Measurements from ENCODE around the gene DDX50. TPM values are rescaled to one million over a fixed set of nuclear protein-coding genes. Genes with fewer than 3 reads are reported as not detected.
"Not testable (repeated sequence)": the region's sequence is repeated elsewhere in the genome, so short reads cannot be mapped to it uniquely, and the experiment has no call there.

DDX50 gene
- polyA plus RNA-seq, 2 of the 4 experiments (the other 2 are of a cell fraction) = 35.1 to 64.6 TPM

DNA sequence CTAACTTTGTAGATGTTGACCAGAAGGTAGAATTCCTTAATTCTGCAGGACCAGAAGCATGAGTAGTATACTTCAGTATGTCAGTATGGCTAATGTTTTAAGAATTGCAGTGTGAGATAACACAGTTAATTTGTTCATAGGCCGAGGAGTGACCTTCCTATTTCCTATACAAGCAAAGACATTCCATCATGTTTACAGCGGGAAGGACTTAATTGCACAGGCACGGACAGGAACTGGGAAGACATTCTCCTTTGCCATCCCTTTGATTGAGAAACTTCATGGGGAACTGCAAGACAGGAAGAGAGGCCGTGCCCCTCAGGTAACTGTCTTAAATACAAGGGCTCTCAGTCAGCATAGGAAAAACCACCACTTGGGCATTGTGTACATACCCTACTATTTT, 62.0 kb downstream of the DDX50 start:
- no peak for TF ChIP-seq RARB (CRISPR knock-in tag; IDR thresholded peaks at IDR 0.05)
- TF ChIP-seq SMC3 (IDR thresholded peaks at IDR 0.05) = no peak
- TF ChIP-seq JUN (IDR thresholded peaks at IDR 0.05) = no peak
- TF ChIP-seq CHD4 (IDR thresholded peaks at IDR 0.05; ENCODE audit: borderline replicate concordance) = no peak
- TF ChIP-seq ELK1 (IDR thresholded peaks at IDR 0.05; ENCODE audit: low read depth, low read length) = no peak
- no peak for TF ChIP-seq FOXS1 (CRISPR knock-in tag; IDR thresholded peaks at IDR 0.05)
- no peak for TF ChIP-seq BCL3 (IDR thresholded peaks at IDR 0.05)
- TF ChIP-seq MAX (IDR thresholded peaks at IDR 0.05) = no peak
- TF ChIP-seq CBX2 (IDR thresholded peaks at IDR 0.05; ENCODE audit: borderline replicate concordance, low read depth) = no peak
- no peak for TF ChIP-seq ZFP36 (IDR thresholded peaks at IDR 0.05; ENCODE audit: borderline replicate concordance, partially characterized antibody)
- no peak for TF ChIP-seq POLR2A (IDR thresholded peaks at IDR 0.05; ENCODE audit: low read length)
- TF ChIP-seq CBX8 (IDR thresholded peaks at IDR 0.05) = no peak
- no peak for TF ChIP-seq E2F6 (IDR thresholded peaks at IDR 0.05; ENCODE audit: borderline replicate concordance, low read depth)
- TF ChIP-seq HMGXB4 (CRISPR knock-in tag; IDR thresholded peaks at IDR 0.05; ENCODE audit: borderline replicate concordance) = no peak
- TF ChIP-seq HOXA7 (CRISPR knock-in tag; IDR thresholded peaks at IDR 0.05) = no peak
- no peak for TF ChIP-seq HOXB13 (CRISPR knock-in tag; IDR thresholded peaks at IDR 0.05; ENCODE audit: low read depth)
- TF ChIP-seq KDM5A (IDR thresholded peaks at IDR 0.05) = no peak
- TF ChIP-seq, protein P1, sequence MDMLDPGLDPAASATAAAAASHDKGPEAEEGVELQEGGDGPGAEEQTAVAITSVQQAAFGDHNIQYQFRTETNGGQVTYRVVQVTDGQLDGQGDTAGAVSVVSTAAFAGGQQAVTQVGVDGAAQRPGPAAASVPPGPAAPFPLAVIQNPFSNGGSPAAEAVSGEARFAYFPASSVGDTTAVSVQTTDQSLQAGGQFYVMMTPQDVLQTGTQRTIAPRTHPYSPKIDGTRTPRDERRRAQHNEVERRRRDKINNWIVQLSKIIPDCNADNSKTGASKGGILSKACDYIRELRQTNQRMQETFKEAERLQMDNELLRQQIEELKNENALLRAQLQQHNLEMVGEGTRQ (IDR thresholded peaks at IDR 0.05) = no peak
- no peak for TF ChIP-seq FOSB (CRISPR knock-in tag; IDR thresholded peaks at IDR 0.05)
- TF ChIP-seq, protein P2, sequence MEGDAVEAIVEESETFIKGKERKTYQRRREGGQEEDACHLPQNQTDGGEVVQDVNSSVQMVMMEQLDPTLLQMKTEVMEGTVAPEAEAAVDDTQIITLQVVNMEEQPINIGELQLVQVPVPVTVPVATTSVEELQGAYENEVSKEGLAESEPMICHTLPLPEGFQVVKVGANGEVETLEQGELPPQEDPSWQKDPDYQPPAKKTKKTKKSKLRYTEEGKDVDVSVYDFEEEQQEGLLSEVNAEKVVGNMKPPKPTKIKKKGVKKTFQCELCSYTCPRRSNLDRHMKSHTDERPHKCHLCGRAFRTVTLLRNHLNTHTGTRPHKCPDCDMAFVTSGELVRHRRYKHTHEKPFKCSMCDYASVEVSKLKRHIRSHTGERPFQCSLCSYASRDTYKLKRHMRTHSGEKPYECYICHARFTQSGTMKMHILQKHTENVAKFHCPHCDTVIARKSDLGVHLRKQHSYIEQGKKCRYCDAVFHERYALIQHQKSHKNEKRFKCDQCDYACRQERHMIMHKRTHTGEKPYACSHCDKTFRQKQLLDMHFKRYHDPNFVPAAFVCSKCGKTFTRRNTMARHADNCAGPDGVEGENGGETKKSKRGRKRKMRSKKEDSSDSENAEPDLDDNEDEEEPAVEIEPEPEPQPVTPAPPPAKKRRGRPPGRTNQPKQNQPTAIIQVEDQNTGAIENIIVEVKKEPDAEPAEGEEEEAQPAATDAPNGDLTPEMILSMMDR (IDR thresholded peaks at IDR 0.05) = no peak
- Histone ChIP-seq H3K4me3 (no peak overlapping the region), H3K9me3 (no peaks in the 10 kb centered on the region), H3K4me1 (peaks cover 18% of the 10 kb centered on the region; the same call in 2 of the 3 replicates), H3K27ac (no peak overlapping the region), H3K4me2 (no peak overlapping the region)
- ChIA-PET POLR2A (no interaction called here), CTCF (no interaction called here)
- FAIRE-seq (no peak), DNase-seq (ENCODE audit: low read depth in 1 of 2, low spot score in 1 of 2) (no peak), ATAC-seq (no peak)
- WGBS (ENCODE audit: missing lambda C conversion rate) = 93% methylated on average over 4 of the region's 4 CpGs

GRCh38 chr10:68973975-68974374, 72.9 kb downstream of the DDX50 start:
- ChIA-PET CTCF (interaction anchor here (1.6 to 2.4 kb wide), 3 partner anchors 8 to 14 kb away, joined by 6 to 10 read pairs (median 10); no protein-coding TSS in a partner anchor), POLR2A (no interaction called here)
- WGBS (ENCODE audit: missing lambda C conversion rate) = 90% methylated on average over 5 of the region's 5 CpGs
- Histone ChIP-seq H3K4me3 (no peak overlapping the region), H3K9me3 (no peaks in the 10 kb centered on the region), H3K4me2 (no peak overlapping the region), H3K4me1 (no peaks in the 10 kb centered on the region), H3K27ac (no peak overlapping the region)
- ATAC-seq (no peak), DNase-seq (ENCODE audit: low read depth in 1 of 2, low spot score in 1 of 2) (no peak), FAIRE-seq (no peak)
- TF ChIP-seq NPAS2 (CRISPR knock-in tag; IDR thresholded peaks at IDR 0.05; ENCODE audit: borderline replicate concordance) = no peak
- TF ChIP-seq JUN (IDR thresholded peaks at IDR 0.05) = no peak
- no peak for TF ChIP-seq TFCP2L1 (CRISPR knock-in tag; IDR thresholded peaks at IDR 0.05)
- TF ChIP-seq, protein P3, sequence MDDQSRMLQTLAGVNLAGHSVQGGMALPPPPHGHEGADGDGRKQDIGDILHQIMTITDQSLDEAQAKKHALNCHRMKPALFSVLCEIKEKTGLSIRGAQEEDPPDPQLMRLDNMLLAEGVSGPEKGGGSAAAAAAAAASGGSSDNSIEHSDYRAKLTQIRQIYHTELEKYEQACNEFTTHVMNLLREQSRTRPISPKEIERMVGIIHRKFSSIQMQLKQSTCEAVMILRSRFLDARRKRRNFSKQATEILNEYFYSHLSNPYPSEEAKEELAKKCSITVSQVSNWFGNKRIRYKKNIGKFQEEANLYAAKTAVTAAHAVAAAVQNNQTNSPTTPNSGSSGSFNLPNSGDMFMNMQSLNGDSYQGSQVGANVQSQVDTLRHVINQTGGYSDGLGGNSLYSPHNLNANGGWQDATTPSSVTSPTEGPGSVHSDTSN (IDR thresholded peaks at IDR 0.05) = no peak
- no peak for TF ChIP-seq RFX5 (IDR thresholded peaks at IDR 0.05)
- TF ChIP-seq CHD4 (IDR thresholded peaks at IDR 0.05; ENCODE audit: borderline replicate concordance) = no peak
- no peak for TF ChIP-seq CBX8 (IDR thresholded peaks at IDR 0.05)
- no peak for TF ChIP-seq JUNB (IDR thresholded peaks at IDR 0.05)
- TF ChIP-seq E2F6 (IDR thresholded peaks at IDR 0.05; ENCODE audit: borderline replicate concordance, low read depth) = no peak

DNA sequence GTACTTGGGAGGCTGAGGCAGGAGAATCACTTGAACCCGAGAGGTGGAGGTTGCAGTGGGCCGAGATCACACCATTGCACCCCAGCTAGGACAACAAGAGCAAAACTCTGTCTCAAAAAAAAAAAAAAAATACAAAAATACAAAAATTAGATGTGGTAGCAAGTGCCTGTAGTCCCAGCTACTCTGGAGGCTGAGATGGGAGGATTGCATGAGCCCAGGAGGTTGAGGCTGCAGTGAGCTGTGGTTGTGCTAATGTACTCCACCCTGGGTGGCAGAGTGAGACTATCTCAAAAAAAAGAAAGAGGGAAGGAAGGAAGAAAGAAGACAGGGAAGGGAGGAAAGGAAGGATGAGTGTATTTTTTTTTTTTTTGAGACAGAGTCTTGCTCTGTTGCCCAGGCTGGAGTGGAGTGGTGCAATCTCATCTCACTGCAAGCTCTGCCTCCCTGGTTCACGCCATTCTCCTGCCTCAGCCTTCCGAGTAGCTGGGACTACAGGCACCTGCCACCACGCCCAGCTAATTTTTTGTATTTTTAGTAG, 74.9 kb downstream of the DDX50 start:
- CTCF ChIA-PET; ATAC-seq; H3K4me2 ChIP-seq; FAIRE-seq; H3K27ac ChIP-seq; H3K4me1 ChIP-seq; H3K9me3 ChIP-seq; H3K4me3 ChIP-seq; DNase-seq (ENCODE audit: low read depth in 1 of 2, low spot score in 1 of 2): not testable (repeated sequence)
- WGBS (ENCODE audit: missing lambda C conversion rate) = 90% methylated on average over 5 of the region's 5 CpGs
- POLR2A ChIA-PET = interaction anchor here (0.8 kb wide), 1 partner anchor 12 kb away, joined by 3 read pairs; no protein-coding TSS in a partner anchor

Data from A549 (cell line).